Epithelial cell of esophagus (primary cell): ENCODE results near the gene P2RX2.

Experiments used
- DNase-seq: peaks from one replicate; pipeline ENCODE4 v3.0.0; 2010; ENCODE audit warnings: low read depth
- H3K4me3 ChIP-seq: 2 replicates; pipeline ENCODE4 v1.5.1; 2011; ENCODE audit warnings: mild to moderate bottlenecking, low read length, control low read depth
- CTCF ChIP-seq: IDR thresholded peaks from 2 replicates; pipeline ENCODE4 v1.5.1; 2011; ENCODE audit warnings: low read depth, mild to moderate bottlenecking, low read length, control low read depth, inconsistent platforms; ENCODE audit not compliant: insufficient read depth; ENCODE audit errors: missing control alignments

Gene P2RX2

GRCh38 chr12:132668191-132669088 lies 49.9 kb downstream of the P2RX2 start:
- DNase-seq: no peak
- H3K4me3 ChIP-seq: no peak overlapping the region
- no peak for TF ChIP-seq CTCF

DNA sequence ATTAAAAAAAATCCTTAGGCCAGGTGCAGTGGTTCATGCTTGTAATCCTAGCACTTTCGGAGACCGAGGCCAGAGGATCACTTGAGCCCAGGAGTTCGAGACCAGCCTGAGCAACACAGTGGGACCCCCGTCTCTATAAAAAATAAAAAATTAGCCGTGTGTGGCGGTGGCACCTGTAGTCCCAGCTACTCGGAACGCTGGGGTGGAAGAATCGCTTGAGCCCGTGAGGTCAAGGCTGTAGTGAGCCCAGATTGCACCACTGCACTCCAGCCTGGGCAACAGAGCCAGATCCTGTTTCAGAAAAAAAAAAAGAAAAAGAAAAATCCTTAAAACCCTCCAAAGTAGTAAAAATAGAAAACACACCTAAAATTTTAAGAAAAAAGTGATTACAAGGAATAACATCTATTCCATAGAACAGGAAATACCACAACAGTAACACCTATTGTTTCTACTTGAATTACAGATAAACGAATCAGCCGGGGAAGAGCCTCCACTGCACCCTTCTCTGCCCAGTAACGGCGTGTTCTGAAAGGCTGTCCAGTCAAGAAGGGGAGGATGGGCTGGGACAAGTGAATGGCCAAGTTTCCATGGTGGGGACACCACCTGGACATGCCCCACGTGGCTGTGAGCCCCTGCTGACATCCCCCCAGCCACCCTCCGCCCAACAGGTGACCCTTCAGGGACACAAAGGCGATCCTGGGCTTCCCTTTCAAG lies 50.7 kb downstream of the P2RX2 start:
- H3K4me3 ChIP-seq: no peak overlapping the region
- no peak for DNase-seq
- no peak for TF ChIP-seq CTCF
